Glomerular endothelial cell (primary cell): Measurements from ENCODE around the gene BRINP3. TPM values are rescaled to one million over a fixed set of nuclear protein-coding genes. Genes with fewer than 3 reads are reported as not detected.
"Not testable (repeated sequence)": the region's sequence is repeated elsewhere in the genome, so short reads cannot be mapped to it uniquely, and the experiment has no call there.

Experiments used
- DNase-seq: peaks from one replicate; pipeline ENCODE4 v3.0.0-alpha.2; 2011; ENCODE audit warnings: low read depth, low spot score; ENCODE audit errors: extremely low read depth
- total RNA-seq: library from RNA; depleted of rRNA; stranded (reverse); fragments of >200 nt; gene quantifications from 2 replicates; pipeline ENCODE4 v1.2.3, GENCODE V29; 2015

BRINP3 gene
- not detected in 2 replicates for total RNA-seq

- DNase-seq: no peak
Measured at GRCh38 chr1:190477762-190478148, at the start of gene BRINP3. Gene BRINP3, minus strand, starts transcription at chr1:190477864.

DNA sequence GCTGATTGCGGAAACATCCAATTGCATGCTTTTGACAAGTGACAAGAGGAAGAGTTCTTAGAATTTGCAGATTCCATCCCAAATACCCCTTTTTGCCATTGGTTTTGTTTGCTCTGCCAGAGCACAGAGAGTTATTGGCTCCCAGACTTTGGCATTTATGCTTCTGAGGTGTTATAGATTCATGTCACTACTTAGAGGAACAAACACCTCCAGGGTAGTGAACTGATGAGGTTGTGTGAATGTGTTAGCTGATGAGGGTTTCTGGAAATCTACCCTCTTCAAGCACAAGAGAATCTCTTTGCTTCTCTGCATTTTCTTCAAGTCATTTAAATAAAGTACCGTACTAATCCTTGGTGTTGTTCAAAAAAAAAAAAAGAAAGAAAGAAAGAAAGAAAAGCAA is 33.9 kb upstream of the BRINP3 start:
- no peak for DNase-seq

DNA sequence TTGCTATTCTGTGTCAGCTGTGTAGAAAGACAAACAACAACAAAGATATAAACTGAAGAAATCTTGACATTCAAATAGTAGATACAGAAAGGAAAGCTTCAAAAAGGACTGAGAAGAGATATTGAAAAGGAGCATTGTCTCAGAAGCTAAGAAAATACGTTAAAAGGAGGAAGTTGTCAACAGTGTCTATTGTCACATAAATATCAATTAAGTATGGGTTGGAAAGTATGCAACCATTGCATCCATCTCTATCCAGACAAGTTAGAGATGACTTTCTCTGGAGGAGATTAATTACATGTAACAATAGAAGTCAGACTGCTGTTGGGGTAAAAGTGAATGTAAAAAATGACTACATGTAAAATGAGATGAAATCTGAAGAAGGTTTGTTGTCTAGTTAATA is 29.7 kb upstream of the BRINP3 start:
- DNase-seq: no peak

DNA sequence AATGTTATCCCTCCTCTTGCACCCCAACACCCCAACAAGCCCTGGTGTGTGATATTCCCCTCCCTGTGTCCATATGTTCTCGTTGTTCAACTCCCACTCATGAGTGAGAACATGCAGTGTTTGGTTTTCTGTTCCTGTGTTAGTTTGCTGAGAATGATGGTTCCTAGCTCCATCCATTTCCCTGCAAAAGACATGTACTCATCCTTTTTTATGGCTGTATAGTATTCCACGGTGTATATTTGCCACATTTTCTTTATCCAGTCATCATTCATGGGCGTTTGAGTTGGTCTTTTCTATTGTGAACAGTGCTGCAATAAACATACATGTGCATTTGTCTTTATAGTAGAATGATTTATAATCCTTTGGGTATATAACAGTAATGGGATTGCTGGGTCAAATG is 26.9 kb upstream of the BRINP3 start:
- not testable (repeated sequence) for DNase-seq

GRCh38 chr1:190497565-190497964 is 19.9 kb upstream of the BRINP3 start:
- no peak for DNase-seq

DNA sequence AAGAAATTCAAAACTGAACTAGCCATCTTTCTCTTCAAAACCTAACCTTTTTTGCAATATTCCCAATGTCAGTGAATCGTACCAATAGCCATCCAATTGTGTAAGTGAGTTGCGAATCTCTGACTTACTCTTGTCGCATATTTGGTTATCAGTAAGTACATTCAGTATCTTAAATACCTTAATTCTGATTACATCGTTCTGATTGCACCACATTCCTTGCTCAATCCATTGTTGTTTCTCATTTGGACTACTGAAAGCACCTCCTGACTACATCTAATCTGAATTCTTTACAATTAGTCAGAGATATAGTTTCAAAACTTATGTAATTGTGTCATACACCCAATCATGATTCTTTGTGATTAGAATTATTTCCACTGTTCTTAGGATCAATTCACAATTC is 16.8 kb upstream of the BRINP3 start:
- no peak for DNase-seq

- no peak for DNase-seq
Measured at GRCh38 chr1:190491404-190491803, 13.7 kb upstream of the BRINP3 start.

DNA sequence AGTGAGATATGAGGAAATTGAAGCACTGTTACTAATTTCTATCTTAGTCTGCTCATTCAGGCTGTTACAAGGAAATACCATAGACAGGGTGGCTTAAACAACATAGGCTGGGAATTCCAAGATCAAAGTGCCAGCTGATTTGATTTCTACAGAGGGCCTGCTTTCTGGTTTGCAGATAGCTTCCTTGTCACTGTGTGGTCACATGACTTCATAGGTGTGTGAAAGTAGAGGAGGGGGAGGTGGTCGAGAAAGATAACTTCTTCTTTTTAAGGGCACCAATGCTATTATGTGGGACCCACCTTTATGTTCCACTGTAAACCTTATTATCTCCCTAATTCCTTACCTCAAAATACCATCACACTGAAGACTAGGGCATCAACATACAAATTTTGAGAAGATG is 6.4 kb upstream of the BRINP3 start:
- no peak for DNase-seq

DNA sequence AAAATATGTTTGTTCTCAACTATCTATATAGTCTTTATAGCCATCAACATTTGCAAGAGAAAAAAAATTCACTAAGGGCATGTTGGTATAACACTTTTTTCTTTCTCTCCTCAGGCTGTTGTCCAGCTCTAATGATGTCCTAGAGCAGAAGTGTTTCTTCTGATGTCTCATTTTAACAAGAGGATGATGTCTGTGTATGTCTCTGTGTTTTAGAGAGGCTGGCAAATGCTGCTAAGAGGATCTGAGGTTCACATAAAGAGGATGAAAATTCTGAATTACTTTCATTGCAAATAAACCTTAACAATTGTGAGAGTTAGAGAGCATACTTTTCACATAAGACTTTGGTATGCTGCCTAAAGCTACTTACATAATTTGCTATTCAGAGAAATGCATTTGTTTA is 2.6 kb upstream of the BRINP3 start:
- no peak for DNase-seq

DNA sequence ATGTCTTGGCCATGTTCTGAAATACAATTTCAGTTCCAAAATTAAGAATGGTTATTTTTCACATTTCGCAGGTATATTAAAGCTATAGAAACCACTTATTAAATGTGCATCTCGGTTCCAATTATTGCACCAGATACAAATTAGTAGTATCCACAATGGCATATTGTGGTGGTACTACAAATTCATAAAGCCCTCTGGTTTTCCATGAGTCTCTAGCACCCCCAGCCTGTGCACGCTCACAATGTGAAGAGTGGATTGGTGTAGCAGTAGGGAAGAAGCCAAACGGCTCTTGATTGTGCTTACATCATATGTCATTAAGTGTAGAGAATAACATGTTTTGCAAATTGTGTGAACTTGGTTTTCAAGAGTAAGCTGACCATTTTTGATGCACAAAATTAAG is 1.9 kb upstream of the BRINP3 start:
- DNase-seq: no peak

GRCh38 chr1:190479050-190479397 is 1.4 kb upstream of the BRINP3 start:
- DNase-seq: no peak

GRCh38 chr1:190478149-190479049 is 735 bp upstream of the BRINP3 start:
- no peak for DNase-seq

DNA sequence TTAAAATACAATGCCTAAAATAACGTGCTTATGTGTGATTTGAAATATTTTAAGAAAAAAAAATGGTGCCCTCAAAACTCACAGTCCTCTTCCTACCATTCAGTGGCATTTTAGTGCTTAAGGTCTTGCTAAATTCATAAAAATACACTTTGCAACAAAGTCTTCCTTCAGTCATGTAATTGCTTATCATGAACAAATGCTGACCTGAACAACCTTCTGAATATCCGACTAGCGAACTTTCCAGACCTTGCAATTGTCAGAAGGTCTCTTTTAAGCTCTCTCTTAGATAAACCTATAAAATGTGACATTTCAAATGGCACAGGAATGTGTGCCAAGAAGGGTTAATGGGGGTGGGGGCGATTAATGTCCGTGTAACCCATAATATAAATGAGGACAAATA is 858 bp downstream of the BRINP3 start:
- no peak for DNase-seq

DNA sequence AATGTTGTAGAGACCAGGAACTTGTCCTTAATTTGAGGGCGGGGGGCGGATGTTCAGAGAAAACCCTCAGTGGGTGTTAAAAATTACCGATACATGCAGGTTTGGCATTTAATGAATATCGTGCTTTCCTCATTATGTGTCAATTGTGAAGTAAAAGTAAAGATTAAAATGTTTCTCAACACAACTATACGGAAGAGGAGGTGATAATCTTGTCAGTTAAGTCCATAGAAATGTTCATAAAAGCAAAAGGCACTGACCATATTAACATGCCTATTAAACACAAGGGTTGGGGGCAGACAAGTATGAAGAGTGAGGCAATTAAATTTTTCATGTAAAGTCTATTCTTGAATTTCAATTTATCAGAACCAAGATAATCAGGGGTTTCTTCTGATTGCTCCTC is 1.3 kb downstream of the BRINP3 start:
- DNase-seq: no peak

GRCh38 chr1:190475421-190476141 is 2.1 kb downstream of the BRINP3 start:
- no peak for DNase-seq

- no peak for DNase-seq
Measured at GRCh38 chr1:190474650-190475211, 2.9 kb downstream of the BRINP3 start.

DNA sequence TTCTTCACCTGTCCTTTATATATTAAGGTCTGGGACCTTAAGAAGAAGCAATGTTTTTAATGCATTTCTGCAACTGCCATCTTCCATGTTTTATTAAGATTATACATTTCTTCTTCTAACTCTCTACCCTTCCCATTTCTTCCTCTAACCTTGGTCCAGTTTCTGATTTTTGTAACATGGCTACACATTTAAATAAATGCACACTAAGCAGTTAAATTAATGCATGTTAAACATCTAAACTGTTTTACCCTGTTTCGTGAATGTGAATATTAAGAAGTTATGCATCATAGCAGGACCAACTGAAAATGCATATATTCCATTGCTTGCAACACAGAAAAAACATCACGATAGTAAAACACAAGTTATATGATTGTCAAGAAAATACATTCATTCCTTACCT is 3.7 kb downstream of the BRINP3 start:
- no peak for DNase-seq

DNA sequence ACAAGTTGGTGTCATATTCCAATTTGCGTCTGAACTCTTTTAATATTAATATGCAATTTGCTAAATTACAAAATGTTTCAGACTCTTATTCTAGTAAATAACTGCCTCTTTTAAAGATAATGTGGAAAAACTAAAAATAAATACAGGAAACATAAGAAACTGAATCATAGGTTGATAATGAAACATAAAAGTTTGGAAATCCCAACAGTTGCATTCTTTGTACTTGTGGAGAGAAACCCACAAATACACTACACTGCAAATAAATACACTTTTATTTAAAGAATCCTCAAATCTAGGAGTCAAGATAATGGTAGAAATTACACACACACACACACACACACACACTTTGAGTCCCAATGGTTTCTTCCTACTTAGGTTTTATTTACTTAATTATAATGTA is 5.2 kb downstream of the BRINP3 start:
- no peak for DNase-seq

DNA sequence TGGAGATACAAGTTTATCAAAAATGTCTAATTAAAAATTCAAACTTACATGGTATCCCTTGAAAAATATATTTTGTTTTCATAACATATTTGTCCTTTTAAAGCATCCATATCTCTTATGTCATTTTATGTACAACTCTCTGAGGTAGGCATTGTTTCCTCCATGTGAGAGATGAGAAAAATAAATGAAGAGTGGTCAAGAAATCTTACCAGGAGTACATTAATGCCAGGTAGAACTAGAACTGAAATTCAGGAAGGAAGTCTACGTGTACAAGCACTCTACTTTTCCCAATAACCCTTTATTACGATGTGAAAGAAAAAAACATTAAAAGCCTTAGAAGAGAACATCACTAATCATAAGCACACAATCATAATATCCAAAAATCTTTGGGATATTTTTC is 5.6 kb downstream of the BRINP3 start:
- no peak for DNase-seq

DNA sequence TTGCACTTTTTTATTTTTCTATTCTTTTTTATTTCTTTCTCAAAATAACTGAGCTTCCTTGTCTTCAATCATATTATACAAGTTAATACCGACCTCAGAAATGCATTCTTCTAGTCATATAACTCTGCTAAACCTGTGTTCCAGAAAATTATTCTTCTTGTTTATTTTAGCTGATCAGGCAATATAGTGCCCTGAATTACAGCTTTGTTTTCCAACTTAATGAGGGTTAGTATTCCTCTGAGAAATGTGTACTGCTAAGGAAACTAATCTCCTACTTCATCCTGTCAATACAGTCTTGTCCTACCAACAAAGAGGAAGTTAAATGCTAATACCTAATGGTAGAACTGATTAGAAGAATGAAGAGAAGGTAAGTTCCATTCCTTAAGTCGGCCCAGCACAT is 13.0 kb downstream of the BRINP3 start:
- DNase-seq: no peak

GRCh38 chr1:190456129-190456528 is 21.5 kb downstream of the BRINP3 start:
- no peak for DNase-seq

GRCh38 chr1:190455631-190456030 is 22.0 kb downstream of the BRINP3 start:
- no peak for DNase-seq
